H9 (cell line): ENCODE measurements around the gene TMEM205. TPM values are rescaled to one million over a fixed set of nuclear protein-coding genes. Genes with fewer than 3 reads are reported as not detected.

ENCODE experiments used
- DNase-seq: peaks from one replicate; pipeline ENCODE4 v3.0.0-alpha.2; 2017
- H2AFZ ChIP-seq: one replicate; pipeline ENCODE4 v1.6.1; 2013; ENCODE audit warnings: mild to moderate bottlenecking, low read length, control low read depth, moderate library complexity
- H2AK5ac ChIP-seq: 2 replicates; pipeline ENCODE4 v1.6.1; 2013; ENCODE audit warnings: low read length, control low read depth, mixed read lengths; ENCODE audit not compliant: insufficient read length
- H2BK120ac ChIP-seq: one replicate; pipeline ENCODE4 v1.6.1; 2013; ENCODE audit warnings: low read depth, mild to moderate bottlenecking, low read length, control low read depth, inconsistent platforms; ENCODE audit not compliant: poor library complexity, severe bottlenecking
- H2BK12ac ChIP-seq: 2 replicates; pipeline ENCODE4 v1.6.1; 2013; ENCODE audit warnings: low read length, control low read depth, mixed read lengths, low read depth; ENCODE audit not compliant: insufficient read length
- H2BK15ac ChIP-seq: 2 replicates; pipeline ENCODE4 v1.6.1; 2013; ENCODE audit warnings: low read depth, low read length, control low read depth
- H2BK20ac ChIP-seq: one replicate; pipeline ENCODE4 v1.6.1; 2013; ENCODE audit warnings: low read depth, mild to moderate bottlenecking, low read length, control low read depth, inconsistent platforms; ENCODE audit not compliant: poor library complexity, severe bottlenecking
- H2BK5ac ChIP-seq: 2 replicates; pipeline ENCODE4 v1.6.1; 2013; ENCODE audit warnings: low read length, control low read depth, mixed read lengths; ENCODE audit not compliant: insufficient read length
- H3K14ac ChIP-seq: 2 replicates; pipeline ENCODE4 v1.6.1; 2013; ENCODE audit warnings: low read length, control low read depth; ENCODE audit not compliant: insufficient read depth
- H3K18ac ChIP-seq: 2 replicates; pipeline ENCODE4 v1.6.1; 2013; ENCODE audit warnings: low read depth, mild to moderate bottlenecking, mixed read lengths, low read length, control low read depth; ENCODE audit not compliant: insufficient read length
- H3K23ac ChIP-seq: 2 replicates; pipeline ENCODE4 v1.6.1; 2013; ENCODE audit warnings: low read length, control low read depth, mixed read lengths, low read depth; ENCODE audit not compliant: insufficient read length
- H3K23me2 ChIP-seq: 2 replicates; pipeline ENCODE4 v1.6.1; 2013; ENCODE audit warnings: low read depth, mild to moderate bottlenecking, mixed read lengths, low read length, control low read depth; ENCODE audit not compliant: insufficient read length, poor library complexity, severe bottlenecking
- H3K27ac ChIP-seq: 2 replicates; pipeline ENCODE4 v1.5.1; 2013; ENCODE audit warnings: low read length, control low read depth, mixed read lengths, low read depth; ENCODE audit not compliant: insufficient read length
- H3K27me3 ChIP-seq: 2 replicates; pipeline ENCODE4 v1.6.1; 2013; ENCODE audit warnings: low read length, control low read depth, inconsistent platforms; ENCODE audit not compliant: insufficient read depth
- H3K4ac ChIP-seq: 2 replicates; pipeline ENCODE4 v1.6.1; 2013; ENCODE audit warnings: low read depth, mild to moderate bottlenecking, control low read depth, inconsistent platforms, low read length, moderate library complexity
- H3K4me1 ChIP-seq: 2 replicates; pipeline ENCODE4 v1.6.1; 2013; ENCODE audit warnings: low read length, control low read depth, inconsistent platforms; ENCODE audit not compliant: insufficient read depth
- H3K4me2 ChIP-seq: 2 replicates; pipeline ENCODE4 v1.6.1; 2013; ENCODE audit warnings: low read length, control low read depth, mixed read lengths; ENCODE audit not compliant: insufficient read length, insufficient read depth
- H3K56ac ChIP-seq: 2 replicates; pipeline ENCODE4 v1.6.1; 2013; ENCODE audit warnings: low read depth, mild to moderate bottlenecking, mixed read lengths, low read length, control low read depth; ENCODE audit not compliant: insufficient read length
- H3K79me1 ChIP-seq: 2 replicates; pipeline ENCODE4 v1.6.1; 2013; ENCODE audit warnings: low read depth, mild to moderate bottlenecking, moderate library complexity, low read length, control low read depth, inconsistent platforms; ENCODE audit not compliant: insufficient read depth, poor library complexity, severe bottlenecking
- H3K79me2 ChIP-seq: 2 replicates; pipeline ENCODE4 v1.6.1; 2013; ENCODE audit warnings: low read length, control low read depth, inconsistent platforms; ENCODE audit not compliant: insufficient read depth
- H3K9ac ChIP-seq: 2 replicates; pipeline ENCODE4 v1.6.1; 2013; ENCODE audit warnings: low read length, control low read depth, mixed read lengths; ENCODE audit not compliant: insufficient read length; ENCODE audit errors: extremely low read depth
- H3K9me3 ChIP-seq: one replicate; pipeline ENCODE4 v1.6.1; 2013; ENCODE audit warnings: low read depth, low read length, inconsistent platforms; ENCODE audit not compliant: control insufficient read depth
- H3T11ph ChIP-seq: one replicate; pipeline ENCODE4 v1.6.1; 2013; ENCODE audit warnings: mild to moderate bottlenecking, low read length, control low read depth, inconsistent platforms
- H4K20me1 ChIP-seq: one replicate; pipeline ENCODE4 v1.6.1; 2013; ENCODE audit not compliant: control insufficient read depth, insufficient read length, insufficient read depth
- H4K5ac ChIP-seq: 2 replicates; pipeline ENCODE4 v1.6.1; 2013; ENCODE audit warnings: low read depth, mild to moderate bottlenecking, mixed read lengths, low read length, control low read depth; ENCODE audit not compliant: insufficient read length
- H4K8ac ChIP-seq: replicated peaks from 2 replicates; pipeline ENCODE4 v1.6.1; 2013; ENCODE audit warnings: low read length, control low read depth, mixed read lengths, low read depth; ENCODE audit not compliant: insufficient read length
- H4K91ac ChIP-seq: 2 replicates; pipeline ENCODE4 v1.6.1; 2013; ENCODE audit warnings: low read depth, mild to moderate bottlenecking, moderate library complexity, mixed read lengths, low read length, control low read depth; ENCODE audit not compliant: insufficient read length
- H3K27ac Mint-ChIP-seq, 3 experiments: 2 replicates in 2 of 3; 3 replicates in 1 of 3; pipeline ENCODE4 v1.8.0; 2020 to 2021; ENCODE audit warnings: mixed read lengths in 3 of 3, mild to moderate bottlenecking in 1 of 3, moderate library complexity in 1 of 3
- H3K27me3 Mint-ChIP-seq: 2 replicates; pipeline ENCODE4 v1.8.0; 2021; ENCODE audit warnings: low read depth, mild to moderate bottlenecking, moderate library complexity, mixed read lengths
- H3K36me3 Mint-ChIP-seq, 3 experiments: 2 replicates in 2 of 3; 3 replicates in 1 of 3; pipeline ENCODE4 v1.8.0; 2020 to 2021; ENCODE audit warnings: low read depth in 3 of 3, mixed read lengths in 3 of 3; ENCODE audit not compliant: insufficient read depth in 1 of 3
- H3K4me1 Mint-ChIP-seq, 2 experiments: 2 replicates each; pipeline ENCODE4 v1.8.0; 2020; ENCODE audit warnings: mixed read lengths in 2 of 2
- H3K4me3 Mint-ChIP-seq, 2 experiments: 2 replicates in 1 of 2; 3 replicates in 1 of 2; pipeline ENCODE4 v1.8.0; 2020 to 2021; ENCODE audit warnings: mild to moderate bottlenecking in 2 of 2, mixed read lengths in 2 of 2, moderate library complexity in 1 of 2
- H3K9me3 Mint-ChIP-seq, 2 experiments: 2 replicates in 1 of 2; 3 replicates in 1 of 2; pipeline ENCODE4 v1.8.0; 2020; ENCODE audit warnings: mild to moderate bottlenecking in 2 of 2, mixed read lengths in 2 of 2, moderate library complexity in 1 of 2
- WGBS: extraction: QIAGEN DNeasy Blood & Tissue Kit; methylation state at CpG from one replicate; pipeline ENCODE4 v1.1.7; 2013; ENCODE audit warnings: missing lambda C conversion rate, low lambda C conversion rate, mixed read lengths; ENCODE audit not compliant: insufficient read length; ENCODE audit errors: extremely low coverage; 5-methylcytosine and 5-hydroxymethylcytosine counted together
- total RNA-seq: library from RNA; stranded (reverse); gene quantifications from 2 replicates; pipeline ENCODE4 v1.2.1, GENCODE V29; 2021
- TF ChIP-seq, protein P1 (sequence below): fragments of 200-600 bp; sonication (generic); conservative IDR thresholded peaks from 3 replicates; pipeline ENCODE4 v1.8.0; 2021; ENCODE audit warnings: antibody characterized with exemption, mild to moderate bottlenecking

The TMEM205 gene
- total RNA-seq, 1 experiment from 2014 or later, result 69.7 TPM

DNA sequence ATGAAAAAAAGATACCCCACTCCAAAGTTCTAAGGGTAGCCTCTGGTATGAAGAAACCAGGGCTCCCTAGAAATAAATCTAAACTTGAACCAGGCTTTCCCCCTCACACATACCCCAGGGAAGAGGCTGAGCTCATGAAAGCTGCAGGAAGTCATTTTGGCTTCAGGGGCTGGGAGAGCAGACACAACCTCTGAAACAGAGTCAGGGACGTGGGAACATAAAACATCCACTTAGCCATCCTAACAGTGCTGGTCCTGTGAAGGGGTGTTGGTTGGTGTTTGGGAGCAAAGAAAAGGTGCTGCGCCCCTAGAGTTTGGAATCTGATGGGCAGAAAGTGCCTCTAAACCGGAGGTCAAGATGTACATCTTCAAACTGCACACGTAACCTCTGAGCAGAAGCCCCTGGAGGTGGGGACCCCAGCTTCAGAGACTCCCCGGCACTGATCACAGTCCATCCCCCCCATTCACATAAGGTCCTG, 22.4 kb downstream of the TMEM205 start:
- peaks cover 5% of the 10 kb centered on the region; the same call in 1 of the 2 replicates for H3K27me3 Mint-ChIP-seq
- H3K36me3 Mint-ChIP-seq, result peaks cover 0 to 13% (median 9%) of the 10 kb centered on the region in 3 experiments; a peak in 3 of 7 replicates
- Histone ChIP-seq H3T11ph (no peak overlapping the region), H4K5ac (no peak overlapping the region), H3K23me2 (no peaks in the 10 kb centered on the region), H3K9me3 (no peaks in the 10 kb centered on the region), H2BK120ac (no peak overlapping the region), H3K18ac (no peak overlapping the region), H4K91ac (no peak overlapping the region), H3K27ac (no peak overlapping the region), H2BK15ac (no peak overlapping the region), H3K4ac (no peak overlapping the region), H2BK5ac (no peak overlapping the region), H2AFZ (no peak overlapping the region), H4K8ac (no peak overlapping the region), H3K27me3 (no peaks in the 10 kb centered on the region), H4K20me1 (no peaks in the 10 kb centered on the region), H3K14ac (no peak overlapping the region), H2AK5ac (no peak overlapping the region), H3K79me2 (no peaks in the 10 kb centered on the region), H3K79me1 (no peaks in the 10 kb centered on the region), H3K4me1 (no peaks in the 10 kb centered on the region), H2BK12ac (no peak overlapping the region), H2BK20ac (no peak overlapping the region), H3K23ac (no peak overlapping the region), H3K56ac (no peak overlapping the region), H3K4me2 (no peak overlapping the region), H3K9ac (no peak overlapping the region)
- TF ChIP-seq, protein P1, sequence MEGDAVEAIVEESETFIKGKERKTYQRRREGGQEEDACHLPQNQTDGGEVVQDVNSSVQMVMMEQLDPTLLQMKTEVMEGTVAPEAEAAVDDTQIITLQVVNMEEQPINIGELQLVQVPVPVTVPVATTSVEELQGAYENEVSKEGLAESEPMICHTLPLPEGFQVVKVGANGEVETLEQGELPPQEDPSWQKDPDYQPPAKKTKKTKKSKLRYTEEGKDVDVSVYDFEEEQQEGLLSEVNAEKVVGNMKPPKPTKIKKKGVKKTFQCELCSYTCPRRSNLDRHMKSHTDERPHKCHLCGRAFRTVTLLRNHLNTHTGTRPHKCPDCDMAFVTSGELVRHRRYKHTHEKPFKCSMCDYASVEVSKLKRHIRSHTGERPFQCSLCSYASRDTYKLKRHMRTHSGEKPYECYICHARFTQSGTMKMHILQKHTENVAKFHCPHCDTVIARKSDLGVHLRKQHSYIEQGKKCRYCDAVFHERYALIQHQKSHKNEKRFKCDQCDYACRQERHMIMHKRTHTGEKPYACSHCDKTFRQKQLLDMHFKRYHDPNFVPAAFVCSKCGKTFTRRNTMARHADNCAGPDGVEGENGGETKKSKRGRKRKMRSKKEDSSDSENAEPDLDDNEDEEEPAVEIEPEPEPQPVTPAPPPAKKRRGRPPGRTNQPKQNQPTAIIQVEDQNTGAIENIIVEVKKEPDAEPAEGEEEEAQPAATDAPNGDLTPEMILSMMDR, result no peak; the same call in 2 of the 3 replicates
- H3K27ac Mint-ChIP-seq, result peak overlapping the region in 1 of 3 experiments; percentile 77; a peak in 1 of 7 replicates
- H3K9me3 Mint-ChIP-seq, result no peaks in the 10 kb centered on the region
- DNase-seq, result no peak
- no peak overlapping the region for H3K4me3 Mint-ChIP-seq
- WGBS, result no CpG with 5 or more reads among the region's 5 CpGs
- H3K4me1 Mint-ChIP-seq, result peaks cover 6 to 11% of the 10 kb centered on the region in 2 experiments
